Right lobe of liver (tissue), 6 donors: ENCODE data around the gene ZFYVE9. TPM values are rescaled to one million over a fixed set of nuclear protein-coding genes. Genes with fewer than 3 reads are reported as not detected.
A peak's percentile ranks its signal among the peaks of the same experiment; 100 is the strongest.
"Not testable (repeated sequence)": the region's sequence is repeated elsewhere in the genome, so short reads cannot be mapped to it uniquely, and the experiment has no call there.

Experiments used
- ATAC-seq, 4 donors: fragments of 200-7000 bp; cut with Tn5 transposase; one replicate each; pipeline ENCODE4 v1.9.1; 2020; ENCODE audit warnings: mild to moderate bottlenecking in 4 of 4, moderate library complexity in 4 of 4
- DNase-seq, 3 donors: peaks; one replicate each; pipeline ENCODE4 v3.0.0-alpha.2; 2020
- H3K27ac ChIP-seq, 3 donors: fragments of 200-600 bp; one replicate each; pipeline ENCODE4 v1.8.0; 2022
- H3K27me3 ChIP-seq, 2 donors: fragments of 200-600 bp; one replicate each; pipeline ENCODE4 v1.8.0; 2022
- H3K36me3 ChIP-seq, 4 donors: fragments of 200-600 bp; sonication (generic) in 1 of 4; one replicate each; pipeline versions ENCODE4 v1.5.1 to v1.8.0; 2017 to 2022; ENCODE audit warnings: control low read depth in 1 of 4
- H3K4me1 ChIP-seq, 4 donors: fragments of 200-600 bp; sonication (generic) in 1 of 4; one replicate each; pipeline versions ENCODE4 v1.5.1 to v1.8.0; 2017 to 2022; ENCODE audit warnings: control low read depth in 1 of 4
- H3K4me3 ChIP-seq, 3 donors: fragments of 200-600 bp; one replicate each; pipeline ENCODE4 v1.8.0; 2022
- H3K9me3 ChIP-seq, 4 donors: fragments of 200-600 bp; sonication (generic) in 1 of 4; one replicate each; pipeline versions ENCODE4 v1.5.1 to v1.8.0; 2017 to 2022; ENCODE audit warnings: control low read depth in 1 of 4
- POLR2A ChIP-seq: fragments of 450-650 bp; IDR thresholded peaks from one replicate; pipeline ENCODE4 v1.6.1; 2017; ENCODE audit warnings: antibody characterized with exemption, mild to moderate bottlenecking
- WGBS: methylation state at CpG from one replicate; pipeline ENCODE4 v1.1.6; 2018; ENCODE audit warnings: low coverage, low lambda C conversion rate; ENCODE audit not compliant: insufficient coverage; ENCODE audit errors: missing lambda C conversion rate; 5-methylcytosine and 5-hydroxymethylcytosine counted together
- intact Hi-C, 2 donors: fragments of 100-400 bp; cut with DNase I; formaldehyde crosslinking; loops; one replicate each; pipeline versions ENCODE4 v1.11.2 to v1.14.1; 2022
- total RNA-seq, 6 experiments: library from RNA; depleted of rRNA in 2 of 6; stranded (reverse); fragments of >200 nt in 2 of 6; fragmentation: NEBNext Ultra II Directional in 3 of 6; extraction: Animal tissue kit (Norgen Biotek cat#: 25700) in 3 of 6; gene quantifications; one replicate each; pipeline versions ENCODE4 v1.1.0 to v1.2.4, GENCODE V29; 2016 to 2023
- TF ChIP-seq, protein P1 (sequence below), 4 donors: fragments of 200-600 bp in 3 of 4; fragments of 450-650 bp in 1 of 4; IDR thresholded peaks; one replicate each; pipeline versions ENCODE4 v1.5.1 to v1.8.0; 2016 to 2022; ENCODE audit warnings: antibody characterized with exemption in 4 of 4, mild to moderate bottlenecking in 2 of 4
- donor health status: DM: no; HTN: yes; CAD: no.
- donor health status: DM: no; HTN: no; CAD: no.
- donor health status: DM: no; HTN: no; CAD: no.
- donor health status: DM: no; HTN: yes; CAD: no.
- donor health status: DM: no; HTN: yes; CAD: no.

ZFYVE9 gene
- total RNA-seq, 6 experiments from 2014 or later = 9.6 to 15.6 (median 12.3) TPM

DNA sequence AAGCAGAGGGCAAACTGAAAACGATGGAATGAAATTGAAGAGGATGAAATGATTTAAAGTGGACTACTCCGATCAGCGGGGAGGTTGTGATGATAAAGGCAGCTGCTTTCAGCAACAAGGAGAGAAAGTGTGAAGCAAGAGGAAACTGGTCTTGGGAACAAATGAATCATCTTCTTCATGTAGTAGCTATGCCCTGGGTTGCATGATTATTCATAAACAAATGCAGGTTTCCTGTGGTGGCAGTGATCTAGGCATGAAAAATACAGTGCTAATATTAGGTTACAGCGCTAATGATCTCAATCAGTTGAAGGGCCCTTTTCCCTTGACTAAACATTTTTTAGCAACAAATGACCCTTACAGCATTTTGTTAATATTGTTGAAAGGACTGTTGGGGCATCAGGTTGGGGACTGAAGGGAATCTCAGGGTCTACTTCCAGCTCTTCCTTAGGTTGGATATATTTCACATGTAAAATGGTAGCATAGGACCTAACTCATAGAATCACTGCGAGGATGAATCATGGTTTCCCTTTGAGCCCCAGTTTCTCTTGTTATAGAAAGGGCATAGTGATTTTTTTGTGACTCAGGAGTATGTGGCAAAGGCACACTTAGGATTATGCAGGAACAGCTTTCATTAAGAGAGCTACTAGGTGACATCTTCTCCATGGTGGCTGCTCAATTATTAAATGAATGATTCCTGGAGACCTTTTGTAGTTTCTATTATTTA lies 1.9 kb upstream of the ZFYVE9 start:
- no peaks in the 10 kb centered on the region for H3K27me3 ChIP-seq
- intact Hi-C loops = loop anchor here in 1 of 2 donors (10.0 kb wide), 1 partner anchor 155 kb away; no protein-coding TSS in a partner anchor
- H3K4me1 ChIP-seq = peaks cover 0 to 11% (median 4%) of the 10 kb centered on the region in 4 donors
- no peak overlapping the region for H3K27ac ChIP-seq
- DNase-seq (no peak), ATAC-seq (no peak)
- WGBS = 57% methylated on average over 5 of the region's 5 CpGs
- H3K36me3 ChIP-seq = no peaks in the 10 kb centered on the region
- no peak overlapping the region for H3K4me3 ChIP-seq
- TF ChIP-seq, protein P1, sequence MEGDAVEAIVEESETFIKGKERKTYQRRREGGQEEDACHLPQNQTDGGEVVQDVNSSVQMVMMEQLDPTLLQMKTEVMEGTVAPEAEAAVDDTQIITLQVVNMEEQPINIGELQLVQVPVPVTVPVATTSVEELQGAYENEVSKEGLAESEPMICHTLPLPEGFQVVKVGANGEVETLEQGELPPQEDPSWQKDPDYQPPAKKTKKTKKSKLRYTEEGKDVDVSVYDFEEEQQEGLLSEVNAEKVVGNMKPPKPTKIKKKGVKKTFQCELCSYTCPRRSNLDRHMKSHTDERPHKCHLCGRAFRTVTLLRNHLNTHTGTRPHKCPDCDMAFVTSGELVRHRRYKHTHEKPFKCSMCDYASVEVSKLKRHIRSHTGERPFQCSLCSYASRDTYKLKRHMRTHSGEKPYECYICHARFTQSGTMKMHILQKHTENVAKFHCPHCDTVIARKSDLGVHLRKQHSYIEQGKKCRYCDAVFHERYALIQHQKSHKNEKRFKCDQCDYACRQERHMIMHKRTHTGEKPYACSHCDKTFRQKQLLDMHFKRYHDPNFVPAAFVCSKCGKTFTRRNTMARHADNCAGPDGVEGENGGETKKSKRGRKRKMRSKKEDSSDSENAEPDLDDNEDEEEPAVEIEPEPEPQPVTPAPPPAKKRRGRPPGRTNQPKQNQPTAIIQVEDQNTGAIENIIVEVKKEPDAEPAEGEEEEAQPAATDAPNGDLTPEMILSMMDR (IDR thresholded peaks at IDR 0.05) = no peak
- TF ChIP-seq POLR2A = no peak
- H3K9me3 ChIP-seq = no peaks in the 10 kb centered on the region

- H3K36me3 ChIP-seq = no peaks in the 10 kb centered on the region
- H3K27me3 ChIP-seq = no peaks in the 10 kb centered on the region
- WGBS = 10% methylated on average over 2 of the region's 2 CpGs
- peak in 1 of 4 donors; percentile 5 for ATAC-seq
- DNase-seq = no peak
- H3K27ac ChIP-seq = peak overlapping the region in 1 of 3 donors; percentile 92
- H3K4me3 ChIP-seq = peak overlapping the region in 2 of 3 donors; percentile 85 to 90
- TF ChIP-seq POLR2A = no peak
- TF ChIP-seq, protein P1 (IDR thresholded peaks at IDR 0.05) = no peak
- H3K4me1 ChIP-seq = peaks cover 0 to 11% (median 4%) of the 10 kb centered on the region in 4 donors
- intact Hi-C loops = no loop called here
- H3K9me3 ChIP-seq = no peaks in the 10 kb centered on the region
These were observed 1.0 kb upstream of the ZFYVE9 start for GRCh38 chr1:52140633-52141512.

DNA sequence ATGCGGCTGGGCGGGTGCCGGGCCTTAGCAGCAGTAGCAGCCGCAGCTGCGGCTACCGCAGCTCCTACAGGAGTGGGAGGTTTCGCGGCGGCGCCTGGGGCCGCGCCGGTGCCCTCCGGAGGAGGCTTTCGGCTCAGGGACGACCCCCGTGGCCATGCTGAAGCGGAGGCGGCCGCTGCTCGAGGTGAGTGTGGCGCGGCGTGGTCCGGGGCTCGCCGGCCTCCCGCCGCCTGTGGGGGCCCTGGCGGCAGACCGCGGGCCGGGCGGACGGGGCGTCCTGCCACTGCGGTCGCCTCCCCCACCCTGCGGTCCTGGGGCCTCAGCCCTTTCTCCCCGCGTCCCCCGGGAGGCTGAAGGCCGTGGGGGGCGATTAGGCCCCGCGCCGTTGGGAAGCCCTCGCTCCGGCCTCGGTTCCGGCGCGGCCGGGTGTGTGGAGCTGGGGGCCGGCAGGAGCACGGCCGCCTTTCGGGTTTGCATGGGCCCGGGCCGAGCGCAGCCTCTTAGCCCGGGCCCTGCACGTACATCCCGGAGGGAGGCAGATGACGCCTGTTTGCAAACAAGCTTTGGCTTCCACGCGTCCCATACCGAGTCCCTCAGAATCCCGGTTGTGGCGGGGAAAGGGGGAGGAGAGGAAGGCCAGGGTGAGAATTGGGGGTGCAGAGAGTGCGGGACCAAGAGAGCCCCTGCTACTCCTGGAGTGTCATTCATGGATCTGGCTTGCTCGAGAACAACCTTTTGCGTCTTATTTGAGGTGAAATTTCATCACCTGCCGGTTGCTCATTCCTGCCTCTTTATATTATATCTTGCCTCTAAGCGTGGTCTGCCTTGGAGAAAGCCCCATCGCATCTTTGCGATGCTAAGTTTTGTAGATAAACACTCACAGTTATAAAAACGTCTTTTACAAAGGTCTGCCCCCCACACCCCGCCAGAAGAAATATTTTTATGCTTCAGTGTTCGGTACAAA lies 613 bp downstream of the ZFYVE9 start:
- TF ChIP-seq, protein P1 (IDR thresholded peaks at IDR 0.05) = peak in 1 of 4 donors; percentile 11
- TF ChIP-seq POLR2A = no peak
- Histone ChIP-seq H3K4me1 (peaks cover 0 to 11% (median 4%) of the 10 kb centered on the region in 4 donors), H3K27me3 (no peaks in the 10 kb centered on the region), H3K27ac (peak overlapping the region; percentile 92 to 96 (median 96)), H3K4me3 (peak overlapping the region; percentile 74 to 90 (median 85)), H3K36me3 (no peaks in the 10 kb centered on the region), H3K9me3 (no peaks in the 10 kb centered on the region)
- WGBS = 3% methylated on average over 11 of the region's 80 CpGs
- DNase-seq (peak; percentile 64 to 67 (median 65)), ATAC-seq (peak; percentile 71 to 79 (median 76))
- intact Hi-C loops = no loop called here

DNA sequence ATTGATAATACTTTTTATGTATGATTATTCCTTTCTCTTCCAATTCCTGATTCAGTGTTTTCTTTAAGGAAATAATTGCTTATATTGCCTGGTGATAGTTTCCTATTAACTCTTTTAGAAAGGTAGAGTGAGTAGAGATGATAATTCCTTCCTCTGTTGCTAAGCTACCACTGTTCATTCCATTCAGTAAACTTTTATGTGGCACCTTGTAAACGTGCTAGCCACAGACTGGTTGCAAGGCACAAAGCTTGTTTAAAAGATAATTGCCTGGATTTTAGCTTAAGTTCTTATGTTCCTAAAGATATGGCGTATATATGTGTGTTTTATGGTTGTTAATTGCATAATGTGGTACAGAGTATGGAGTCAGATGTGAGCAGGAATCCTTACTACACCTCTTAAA lies 3.2 kb downstream of the ZFYVE9 start:
- no peak for ATAC-seq
- intact Hi-C loops = no loop called here

DNA sequence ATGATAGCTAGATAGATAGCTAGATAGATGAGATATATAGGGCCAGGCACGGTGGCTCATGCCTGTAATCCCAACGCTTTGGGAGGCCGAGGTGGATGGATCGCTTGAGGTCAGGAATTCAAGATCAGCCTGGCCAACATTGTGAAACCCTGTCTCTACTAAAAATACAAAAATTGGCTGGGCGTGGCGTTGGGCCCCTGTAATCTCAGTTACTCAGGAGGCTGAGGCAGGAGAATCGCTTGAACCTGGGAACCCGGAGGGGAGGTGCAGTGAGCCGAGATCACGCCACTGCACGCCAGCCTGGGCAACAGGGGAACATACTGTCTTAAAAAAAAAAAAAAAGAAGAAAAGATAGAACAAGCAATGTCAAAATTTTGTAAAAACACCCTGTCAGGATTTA lies 8.6 kb downstream of the ZFYVE9 start:
- 85% methylated on average over 9 of the region's 11 CpGs for WGBS

More for the DNA sequence above, 3.2 kb downstream of the ZFYVE9 start:
- H3K27me3 ChIP-seq = no peaks in the 10 kb centered on the region
- peaks cover 0 to 11% (median 4%) of the 10 kb centered on the region in 4 donors for H3K4me1 ChIP-seq
- no peaks in the 10 kb centered on the region for H3K36me3 ChIP-seq
- no peak overlapping the region for H3K4me3 ChIP-seq
- H3K27ac ChIP-seq = no peak overlapping the region
- TF ChIP-seq, protein P1 (IDR thresholded peaks at IDR 0.05) = no peak
- no peak for TF ChIP-seq POLR2A
- WGBS = 70% methylated on average over 2 of the region's 2 CpGs
- H3K9me3 ChIP-seq = no peaks in the 10 kb centered on the region
- no peak for DNase-seq

More for the DNA sequence above, 8.6 kb downstream of the ZFYVE9 start:
- H3K4me3 ChIP-seq, ATAC-seq, intact Hi-C loops, DNase-seq, H3K27ac ChIP-seq, H3K9me3 ChIP-seq, H3K27me3 ChIP-seq, H3K36me3 ChIP-seq, H3K4me1 ChIP-seq: not testable (repeated sequence)
